ENCODE measurements around the gene C15orf62.

Gene C15orf62

DNA sequence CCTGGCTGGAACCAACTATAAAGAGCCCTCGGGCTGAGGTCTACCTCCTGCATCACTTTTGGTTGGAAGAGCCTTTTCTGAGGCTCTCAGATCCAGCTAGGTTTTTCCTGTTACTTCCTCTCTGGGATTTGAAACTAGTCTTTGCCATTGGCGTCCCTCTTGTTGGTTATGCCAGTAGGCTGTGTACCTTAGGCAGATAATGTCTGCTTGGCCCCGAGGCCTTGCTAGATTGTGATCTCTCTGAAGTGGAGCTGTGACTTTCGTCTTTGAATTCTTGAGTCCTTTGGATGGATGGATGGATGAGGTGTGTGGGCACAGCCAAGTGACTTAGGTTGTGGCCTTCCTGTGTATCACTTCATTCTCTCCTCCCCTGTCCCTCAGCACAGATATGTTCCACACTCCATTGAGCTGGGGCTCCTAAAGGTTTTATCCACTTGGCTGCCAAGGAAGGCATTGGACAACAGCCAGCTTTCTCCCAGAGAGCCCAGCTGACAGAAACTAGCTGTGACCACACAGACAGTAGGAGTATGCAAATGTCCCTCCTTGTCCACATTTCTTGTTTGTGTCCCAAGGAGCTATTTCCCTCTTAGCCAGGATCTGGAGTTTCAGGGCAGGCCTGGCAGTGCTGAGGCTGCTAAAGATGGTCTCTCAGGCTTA lies 45.4 kb downstream of the C15orf62 start:
- no peak for DNase-seq (ENCODE audit: low read depth)

GRCh38 chr15:40819048-40819447 lies 49.3 kb downstream of the C15orf62 start:
- no peak for DNase-seq (ENCODE audit: low read depth)

GRCh38 chr15:40821195-40821594 lies 51.4 kb downstream of the C15orf62 start:
- no peak for DNase-seq (ENCODE audit: low read depth)
